RWPE1 (cell line): ENCODE data around the gene TSPAN31.
"Not testable (repeated sequence)": the region's sequence is repeated elsewhere in the genome, so short reads cannot be mapped to it uniquely, and the experiment has no call there.

Source experiments
- CTCF ChIA-PET: fragments of 350-600 bp; sonication (Branson Sonifier 250); formaldehyde crosslinking; extraction: SDS; loops from one replicate; lab custom pipeline; 2021; lab: Yijun Ruan, JAX
- POLR2A ChIA-PET: fragments of 400-600 bp; formaldehyde crosslinking; extraction: SDS; loops from one replicate; lab custom pipeline; 2020; ENCODE audit warnings: antibody characterized with exemption; ENCODE audit not compliant: low non-redundant PET; lab: Yijun Ruan, JAX
- DNase-seq: peaks from one replicate; pipeline ENCODE4 v3.0.0; 2012; ENCODE audit warnings: low spot score
- H3K27ac ChIP-seq: fragments of 450-650 bp; 2 replicates; pipeline ENCODE4 v1.5.1; 2017
- TF ChIP-seq, protein P1 (sequence below): fragments of 450-650 bp; conservative IDR thresholded peaks from 2 replicates; pipeline ENCODE4 v1.5.1; 2017; ENCODE audit warnings: low read depth, mild to moderate bottlenecking

TSPAN31 gene

DNA sequence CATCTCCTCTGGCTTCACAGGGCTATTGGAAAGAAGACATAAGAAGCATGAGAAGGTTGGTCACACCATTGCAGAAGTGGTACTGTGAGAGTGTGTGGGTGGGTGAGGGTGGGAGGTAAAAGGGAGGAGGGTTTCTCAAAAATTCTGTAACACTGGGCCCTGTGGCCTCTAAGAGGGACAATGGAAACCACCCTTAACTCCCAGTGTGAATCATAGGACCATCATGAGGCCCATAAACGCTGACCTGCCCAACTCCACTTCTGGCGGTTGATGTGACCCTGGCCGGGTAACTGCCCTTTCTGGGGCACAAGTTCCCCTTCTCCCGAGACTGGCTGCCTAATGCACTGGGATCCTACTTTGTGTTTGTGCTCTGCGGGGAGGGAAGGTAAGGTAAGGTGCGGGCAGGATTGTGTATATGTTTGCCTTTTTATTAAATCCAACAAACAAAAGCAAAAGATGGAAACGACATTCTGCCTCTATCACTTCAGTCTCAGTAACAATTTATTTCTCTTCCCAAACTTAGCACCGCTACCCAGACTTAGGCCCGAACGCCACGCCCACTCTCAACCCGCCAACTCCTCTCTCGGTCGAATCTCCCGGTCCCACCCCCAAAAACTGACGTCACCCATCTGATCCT is 26.5 kb downstream of the TSPAN31 start:
- H3K27ac ChIP-seq = peak overlapping the region; percentile 96
- DNase-seq = peak; percentile 96
- TF ChIP-seq, protein P1, sequence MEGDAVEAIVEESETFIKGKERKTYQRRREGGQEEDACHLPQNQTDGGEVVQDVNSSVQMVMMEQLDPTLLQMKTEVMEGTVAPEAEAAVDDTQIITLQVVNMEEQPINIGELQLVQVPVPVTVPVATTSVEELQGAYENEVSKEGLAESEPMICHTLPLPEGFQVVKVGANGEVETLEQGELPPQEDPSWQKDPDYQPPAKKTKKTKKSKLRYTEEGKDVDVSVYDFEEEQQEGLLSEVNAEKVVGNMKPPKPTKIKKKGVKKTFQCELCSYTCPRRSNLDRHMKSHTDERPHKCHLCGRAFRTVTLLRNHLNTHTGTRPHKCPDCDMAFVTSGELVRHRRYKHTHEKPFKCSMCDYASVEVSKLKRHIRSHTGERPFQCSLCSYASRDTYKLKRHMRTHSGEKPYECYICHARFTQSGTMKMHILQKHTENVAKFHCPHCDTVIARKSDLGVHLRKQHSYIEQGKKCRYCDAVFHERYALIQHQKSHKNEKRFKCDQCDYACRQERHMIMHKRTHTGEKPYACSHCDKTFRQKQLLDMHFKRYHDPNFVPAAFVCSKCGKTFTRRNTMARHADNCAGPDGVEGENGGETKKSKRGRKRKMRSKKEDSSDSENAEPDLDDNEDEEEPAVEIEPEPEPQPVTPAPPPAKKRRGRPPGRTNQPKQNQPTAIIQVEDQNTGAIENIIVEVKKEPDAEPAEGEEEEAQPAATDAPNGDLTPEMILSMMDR = no peak
- ChIA-PET CTCF (interaction anchor here (0.9 to 1.0 kb wide), 3 partner anchors 10 to 188 kb away, joined by 3 to 5 read pairs (median 3); no protein-coding TSS in a partner anchor), POLR2A (interaction anchor here (0.6 kb wide), 2 partner anchors 170 to 1523 kb away, joined by 4 to 9 read pairs; partner anchors contain the start of gene ATP23)

DNA sequence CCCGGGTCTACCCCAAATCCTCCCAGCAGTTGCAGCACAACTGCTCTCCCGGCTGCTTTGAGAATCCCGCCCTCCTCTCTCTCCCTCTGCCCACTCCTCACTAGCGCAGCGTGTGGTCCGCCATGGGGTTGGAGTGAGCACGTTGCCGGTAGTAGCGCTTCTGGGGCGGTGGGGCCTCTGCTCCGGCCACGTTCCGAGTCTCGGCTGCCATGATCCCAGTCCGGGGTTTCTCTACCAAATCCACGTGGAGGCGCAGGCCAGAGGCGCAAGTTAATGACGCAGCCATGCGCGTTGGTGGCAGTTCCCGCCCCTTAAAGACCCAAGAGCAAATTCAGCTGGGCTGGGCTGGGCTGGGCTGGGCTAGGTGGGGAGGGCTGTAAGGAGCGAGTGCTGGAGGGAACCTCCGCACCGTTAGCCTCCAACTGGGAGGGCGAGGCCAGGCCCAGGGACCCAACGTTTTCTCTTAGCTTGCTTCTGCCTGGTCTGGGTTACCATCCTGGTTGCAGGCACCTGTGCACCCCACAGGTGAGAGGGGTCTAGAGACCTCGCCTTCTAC is 27.1 kb downstream of the TSPAN31 start, which contains the start of gene METTL1:
METTL1 (minus strand) TSS at position 233 of the 556 bp plus-strand sequence; CDS start at position 211, 22 bp downstream.
- DNase-seq = peak; percentile 97
- H3K27ac ChIP-seq = peak within 1 kb of the TSS; percentile 96
- ChIA-PET CTCF (interaction anchor here (0.9 to 1.0 kb wide), 2 partner anchors 9 to 188 kb away, joined by 3 read pairs; no protein-coding TSS in a partner anchor), POLR2A (interaction anchor here (0.6 kb wide), 2 partner anchors 169 to 1524 kb away, joined by 4 to 9 read pairs; partner anchors contain the start of gene ATP23)
- TF ChIP-seq, protein P1 = no peak

GRCh38 chr12:57772429-57773322 is 27.8 kb downstream of the TSPAN31 start, which contains the start of gene EEF1AKMT3:
Gene EEF1AKMT3 (plus strand): TSS chr12:57772614. CDS start chr12:57772725, 111 bp downstream.
- peak within 1 kb of the TSS; percentile 96 for H3K27ac ChIP-seq
- ChIA-PET CTCF (interaction anchor here (0.9 to 1.1 kb wide), 3 partner anchors 9 to 189 kb away, joined by 3 read pairs; no protein-coding TSS in a partner anchor), POLR2A (no interaction called here)
- peak; percentile 60 for DNase-seq
- TF ChIP-seq, protein P1 = no peak

- DNase-seq, POLR2A ChIA-PET, H3K27ac ChIP-seq, CTCF ChIA-PET: not testable (repeated sequence)
Measured at GRCh38 chr12:57774634-57775033, 29.8 kb downstream of the TSPAN31 start.

DNA sequence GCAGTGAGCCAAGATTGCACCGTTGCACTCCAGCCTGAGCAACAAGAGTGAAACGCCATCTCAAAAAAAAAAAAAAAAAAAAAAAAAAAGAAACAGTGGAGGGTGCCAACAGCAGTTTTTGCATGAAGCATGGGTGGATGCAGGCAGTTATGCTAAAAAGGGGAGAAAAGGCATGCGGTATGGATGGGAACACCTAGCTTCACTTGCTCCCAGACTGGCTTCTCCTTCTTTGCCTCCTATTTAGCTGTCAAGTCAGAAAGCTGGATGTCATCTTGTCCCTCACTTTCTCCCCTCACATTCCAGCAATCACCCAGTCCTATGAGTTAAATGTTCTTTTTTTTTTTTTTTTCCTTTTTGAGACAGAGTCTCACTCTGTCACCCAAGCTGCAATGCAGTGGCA is 30.2 kb downstream of the TSPAN31 start:
- TF ChIP-seq, protein P1 = no peak
- H3K27ac ChIP-seq = no peak overlapping the region
- POLR2A ChIA-PET = no interaction called here
- no peak for DNase-seq
- CTCF ChIA-PET = no interaction called here

- CTCF ChIA-PET = interaction anchor here (0.6 to 0.7 kb wide), 2 partner anchors 131 to 227 kb away, joined by 3 read pairs; no protein-coding TSS in a partner anchor
- no peak for DNase-seq
- H3K27ac ChIP-seq = no peak overlapping the region
- TF ChIP-seq, protein P1 = no peak
- POLR2A ChIA-PET = no interaction called here
Measured at GRCh38 chr12:57775563-57776246, 30.9 kb downstream of the TSPAN31 start.
